Hindlimb muscle (tissue), 1 donor: ENCODE measurements around the gene ZBTB18. TPM values are rescaled to one million over a fixed set of nuclear protein-coding genes. Genes with fewer than 3 reads are reported as not detected.
"Not testable (repeated sequence)": the region's sequence is repeated elsewhere in the genome, so short reads cannot be mapped to it uniquely, and the experiment has no call there.

ENCODE experiments used
- DNase-seq: peaks from one replicate; pipeline ENCODE4 v3.0.0-alpha.2; 2013
- polyA plus RNA-seq: library from polyadenylated mRNA; unstranded; fragments of 120-200 nt; gene quantifications from one replicate; pipeline ENCODE4 v1.2.1, GENCODE V29; 2013; ENCODE audit not compliant: insufficient read length

Gene ZBTB18
- 94.0 TPM for polyA plus RNA-seq

GRCh38 chr1:244050835-244051444, at the start of gene ZBTB18:
Gene ZBTB18 (plus strand): TSS chr1:244051283. CDS start chr1:244051432, 149 bp downstream.
- DNase-seq: peak; percentile 54

GRCh38 chr1:244002721-244003120, 48.4 kb upstream of the ZBTB18 start:
- DNase-seq: no peak

GRCh38 chr1:244005455-244005854, 45.6 kb upstream of the ZBTB18 start:
- no peak for DNase-seq

- DNase-seq: no peak
Measured at GRCh38 chr1:244006381-244006901, 44.6 kb upstream of the ZBTB18 start.

GRCh38 chr1:244006961-244007360, 44.1 kb upstream of the ZBTB18 start:
- DNase-seq: no peak

- DNase-seq: no peak
Measured at GRCh38 chr1:244010191-244010590, 40.9 kb upstream of the ZBTB18 start.

- DNase-seq: no peak
Measured at GRCh38 chr1:244010703-244011123, 40.4 kb upstream of the ZBTB18 start.

- DNase-seq: no peak
Measured at GRCh38 chr1:244011271-244011670, 39.8 kb upstream of the ZBTB18 start.

GRCh38 chr1:244011786-244012185, 39.3 kb upstream of the ZBTB18 start:
- no peak for DNase-seq

- DNase-seq: no peak
Measured at GRCh38 chr1:244012202-244012601, 38.9 kb upstream of the ZBTB18 start.

- DNase-seq: no peak
Measured at GRCh38 chr1:244013100-244013499, 38.0 kb upstream of the ZBTB18 start.

- not testable (repeated sequence) for DNase-seq
Measured at GRCh38 chr1:244014862-244015261, 36.2 kb upstream of the ZBTB18 start.

GRCh38 chr1:244019982-244020485, 31.0 kb upstream of the ZBTB18 start:
- no peak for DNase-seq

- no peak for DNase-seq
Measured at GRCh38 chr1:244021427-244021826, 29.7 kb upstream of the ZBTB18 start.

- no peak for DNase-seq
Measured at GRCh38 chr1:244022311-244022710, 28.8 kb upstream of the ZBTB18 start.

- DNase-seq: no peak
Measured at GRCh38 chr1:244022864-244023440, 28.1 kb upstream of the ZBTB18 start.

- DNase-seq: no peak
Measured at GRCh38 chr1:244027491-244028145, 23.5 kb upstream of the ZBTB18 start.

GRCh38 chr1:244028701-244029100, 22.4 kb upstream of the ZBTB18 start:
- DNase-seq: no peak

- no peak for DNase-seq
Measured at GRCh38 chr1:244029124-244029523, 22.0 kb upstream of the ZBTB18 start.

- DNase-seq: no peak
Measured at GRCh38 chr1:244030481-244031040, 20.5 kb upstream of the ZBTB18 start.

GRCh38 chr1:244035358-244035757, 15.7 kb upstream of the ZBTB18 start:
- no peak for DNase-seq

GRCh38 chr1:244037252-244037651, 13.8 kb upstream of the ZBTB18 start:
- no peak for DNase-seq

- DNase-seq: no peak
Measured at GRCh38 chr1:244041466-244042120, 9.5 kb upstream of the ZBTB18 start.
